GM10266 (cell line): Measurements from ENCODE around the gene GPR108.

Experiments used
- DNase-seq: peaks from one replicate; pipeline ENCODE4 v3.0.0; 2012; ENCODE audit errors: extremely low spot score
- TF ChIP-seq, protein P1 (sequence below): IDR thresholded peaks from 2 replicates; pipeline ENCODE4 v1.5.1; 2012; ENCODE audit warnings: mild to moderate bottlenecking, low read depth; ENCODE audit not compliant: control insufficient read depth, insufficient read depth; ENCODE audit errors: missing control alignments

Gene GPR108

DNA sequence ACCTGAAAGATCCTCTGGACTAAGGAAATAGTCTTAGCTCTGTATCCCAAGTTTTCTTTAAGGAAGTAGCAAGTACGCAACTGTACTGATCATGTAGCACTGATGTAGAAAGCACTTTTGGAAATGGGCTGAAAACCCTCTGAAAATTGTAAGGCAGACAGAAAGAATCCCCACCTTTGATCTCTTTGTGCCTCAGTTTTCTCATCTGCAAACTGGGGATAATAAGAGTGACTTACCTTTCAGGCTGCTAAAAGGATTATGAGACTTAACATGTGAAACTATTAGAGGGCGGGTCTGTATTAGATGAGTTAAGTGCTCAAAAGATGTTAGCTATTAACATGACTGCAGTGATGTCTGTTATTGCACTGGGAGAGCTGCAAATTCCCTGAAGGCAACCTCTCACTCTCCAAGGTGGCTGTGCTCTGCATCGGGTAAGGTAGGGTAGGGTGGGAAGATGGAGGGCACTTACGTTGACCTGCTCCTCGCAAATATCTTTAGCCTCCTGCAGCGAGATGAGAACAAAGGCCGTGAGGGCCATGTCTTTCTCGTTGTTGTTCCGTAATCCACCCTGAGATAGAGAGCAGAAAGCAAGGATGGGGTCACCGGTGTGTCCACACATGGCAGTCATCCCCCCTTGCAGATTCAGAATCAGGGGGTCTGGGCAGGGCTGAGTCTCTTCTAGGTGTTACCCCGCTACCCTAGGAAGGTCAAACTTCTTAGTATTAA is 47.1 kb downstream of the GPR108 start:
- DNase-seq: no peak
- TF ChIP-seq, protein P1, sequence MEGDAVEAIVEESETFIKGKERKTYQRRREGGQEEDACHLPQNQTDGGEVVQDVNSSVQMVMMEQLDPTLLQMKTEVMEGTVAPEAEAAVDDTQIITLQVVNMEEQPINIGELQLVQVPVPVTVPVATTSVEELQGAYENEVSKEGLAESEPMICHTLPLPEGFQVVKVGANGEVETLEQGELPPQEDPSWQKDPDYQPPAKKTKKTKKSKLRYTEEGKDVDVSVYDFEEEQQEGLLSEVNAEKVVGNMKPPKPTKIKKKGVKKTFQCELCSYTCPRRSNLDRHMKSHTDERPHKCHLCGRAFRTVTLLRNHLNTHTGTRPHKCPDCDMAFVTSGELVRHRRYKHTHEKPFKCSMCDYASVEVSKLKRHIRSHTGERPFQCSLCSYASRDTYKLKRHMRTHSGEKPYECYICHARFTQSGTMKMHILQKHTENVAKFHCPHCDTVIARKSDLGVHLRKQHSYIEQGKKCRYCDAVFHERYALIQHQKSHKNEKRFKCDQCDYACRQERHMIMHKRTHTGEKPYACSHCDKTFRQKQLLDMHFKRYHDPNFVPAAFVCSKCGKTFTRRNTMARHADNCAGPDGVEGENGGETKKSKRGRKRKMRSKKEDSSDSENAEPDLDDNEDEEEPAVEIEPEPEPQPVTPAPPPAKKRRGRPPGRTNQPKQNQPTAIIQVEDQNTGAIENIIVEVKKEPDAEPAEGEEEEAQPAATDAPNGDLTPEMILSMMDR: no peak

DNA sequence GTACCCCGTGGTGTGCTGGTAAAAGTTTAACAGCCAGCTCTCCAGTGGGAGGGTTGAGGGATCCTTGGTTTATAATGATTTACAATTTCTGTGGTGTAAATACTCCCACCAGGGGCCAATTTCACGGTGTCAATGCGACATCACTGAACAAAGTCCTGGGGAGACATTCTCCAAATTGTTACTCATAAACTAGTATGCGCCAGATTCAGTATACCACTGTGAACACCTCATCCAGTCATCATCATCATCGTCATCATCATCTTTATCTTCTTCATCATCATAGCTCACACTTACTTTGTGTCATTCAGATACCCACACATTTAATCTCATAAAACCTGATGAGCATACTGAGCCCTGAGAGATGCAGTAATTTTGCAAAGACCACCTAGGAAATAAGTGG is 50.3 kb downstream of the GPR108 start:
- no peak for DNase-seq
- TF ChIP-seq, protein P1: no peak

DNA sequence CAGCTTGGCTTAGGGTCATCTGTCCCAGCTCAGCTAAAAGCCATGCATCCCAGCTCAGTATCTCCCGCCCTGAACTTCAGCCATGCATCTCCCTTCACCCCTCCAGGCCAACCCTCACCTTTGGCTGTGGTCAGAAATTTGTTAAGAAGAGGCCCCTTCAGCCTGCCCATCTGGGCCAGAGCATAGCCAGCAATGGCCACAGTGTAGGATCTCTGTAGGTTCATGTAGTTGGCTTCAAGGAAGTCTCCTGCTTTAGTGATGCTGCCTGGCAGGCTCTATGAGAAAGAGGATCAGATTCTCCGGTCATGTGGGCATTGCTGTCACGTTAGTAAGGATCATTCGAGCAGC is 50.8 kb downstream of the GPR108 start:
- TF ChIP-seq, protein P1: no peak
- no peak for DNase-seq

DNA sequence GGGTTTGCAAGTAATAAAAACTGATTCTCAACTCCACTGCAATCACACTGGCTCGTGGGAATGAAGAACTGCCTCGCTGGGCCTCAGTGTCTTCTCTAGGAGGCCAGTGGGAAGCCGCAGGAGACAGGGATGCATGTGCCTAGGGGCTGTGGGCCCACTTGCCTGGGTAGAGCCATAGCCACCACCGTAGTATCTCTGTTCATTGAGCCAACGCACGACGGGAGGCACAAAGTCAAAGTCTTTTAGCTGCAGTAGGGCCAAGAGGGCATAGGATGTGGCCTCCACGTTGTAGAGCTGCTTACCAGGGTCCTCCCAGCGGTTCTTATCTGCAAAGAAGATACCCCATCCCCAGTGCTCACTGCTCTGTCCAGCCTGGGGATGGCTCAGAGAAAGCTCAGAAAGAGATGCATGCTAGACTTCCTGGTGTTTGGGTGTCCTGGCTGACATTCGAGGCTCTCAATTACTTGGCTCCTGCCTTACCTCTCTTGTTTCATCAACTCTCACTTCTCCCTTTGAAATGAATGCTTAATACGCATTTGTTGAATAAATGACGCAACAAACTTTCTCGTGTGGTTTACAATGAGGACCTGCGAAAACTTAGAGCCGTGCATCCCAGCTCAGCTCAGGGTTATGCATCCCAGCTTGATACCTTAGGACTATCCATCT is 51.3 kb downstream of the GPR108 start:
- DNase-seq: no peak
- TF ChIP-seq, protein P1: no peak

DNA sequence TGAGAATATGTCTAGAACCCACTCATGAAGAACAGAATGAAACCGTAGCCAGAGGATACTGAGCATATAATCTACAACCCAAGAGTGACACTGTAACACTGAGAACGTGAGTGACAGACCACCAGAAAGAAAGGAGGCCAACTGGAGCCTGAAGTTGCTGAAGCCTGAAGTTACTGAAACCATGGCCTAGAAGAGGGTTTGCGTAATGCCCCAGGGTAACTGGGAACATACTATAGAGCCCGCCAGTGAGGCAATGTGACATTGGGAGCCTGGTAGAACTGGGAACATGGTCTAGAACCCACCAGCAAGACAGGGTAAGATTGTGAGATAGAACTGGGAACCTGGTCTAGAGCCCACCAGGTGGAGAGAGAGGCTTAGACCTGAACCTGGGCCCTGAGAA is 51.9 kb downstream of the GPR108 start:
- DNase-seq: no peak
- TF ChIP-seq, protein P1: no peak

DNA sequence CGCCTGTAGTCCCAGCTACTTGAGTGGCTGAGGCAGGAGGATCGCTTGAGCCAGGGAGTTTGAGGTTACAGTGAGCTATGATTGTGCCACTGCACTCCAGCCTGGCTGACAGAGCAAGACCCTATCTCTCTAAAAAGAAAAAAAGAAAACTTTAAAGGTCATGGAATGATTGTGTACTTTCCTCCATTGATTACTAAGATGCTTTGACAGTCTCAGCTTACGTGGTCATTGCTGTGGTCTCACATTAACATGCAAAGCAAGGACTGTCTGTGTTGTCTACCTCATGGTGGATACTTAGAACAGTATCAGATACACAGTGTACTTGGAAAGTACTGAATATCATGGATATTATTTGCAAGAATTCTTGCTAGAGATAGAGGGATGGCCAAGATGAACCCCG is 53.4 kb downstream of the GPR108 start:
- DNase-seq: no peak
- TF ChIP-seq, protein P1: no peak

DNA sequence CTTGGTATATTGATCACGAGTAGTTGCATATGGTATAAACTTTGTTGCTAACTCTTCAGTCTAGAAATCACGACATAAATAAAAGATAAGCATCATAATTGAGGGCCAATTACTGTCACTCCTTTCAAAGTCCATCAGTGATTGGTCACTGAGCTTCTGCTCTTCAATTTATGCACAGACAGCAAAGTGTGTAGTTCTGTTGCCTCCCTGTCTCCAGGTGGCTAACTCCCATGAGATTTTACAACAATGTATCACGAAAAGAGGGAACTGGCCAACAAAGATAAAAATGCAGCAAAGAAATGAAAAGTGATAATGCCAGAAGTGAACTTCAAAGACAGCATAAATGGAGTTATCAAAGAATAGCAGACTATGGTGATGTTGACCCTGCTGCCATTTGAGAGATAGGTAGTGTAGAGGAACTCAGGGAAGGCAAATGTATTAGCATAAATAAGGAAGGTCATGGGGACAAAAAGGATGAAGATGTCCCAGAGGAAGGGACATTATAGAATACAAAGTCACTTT is 54.7 kb downstream of the GPR108 start:
- DNase-seq: no peak
- TF ChIP-seq, protein P1: no peak
